Osteocyte (in vitro differentiated cells): Measurements from ENCODE around the gene JAM3. TPM values are rescaled to one million over a fixed set of nuclear protein-coding genes. Genes with fewer than 3 reads are reported as not detected.

Experiments used
- DNase-seq: peaks from one replicate; pipeline ENCODE4 v3.0.0; 2021; ENCODE audit warnings: mixed read lengths; ENCODE audit not compliant: unreplicated experiment; ENCODE audit errors: extremely low spot score
- H3K27ac Mint-ChIP-seq: one replicate; pipeline ENCODE4 v1.8.0; 2021; ENCODE audit warnings: mild to moderate bottlenecking, mixed read lengths; ENCODE audit not compliant: unreplicated experiment
- H3K27me3 Mint-ChIP-seq: one replicate; pipeline ENCODE4 v1.8.0; 2021; ENCODE audit warnings: mixed read lengths; ENCODE audit not compliant: unreplicated experiment
- H3K36me3 Mint-ChIP-seq: one replicate; pipeline ENCODE4 v1.8.0; 2021; ENCODE audit warnings: mixed read lengths; ENCODE audit not compliant: unreplicated experiment
- H3K4me1 Mint-ChIP-seq: one replicate; pipeline ENCODE4 v1.8.0; 2021; ENCODE audit warnings: mixed read lengths; ENCODE audit not compliant: unreplicated experiment
- H3K4me3 Mint-ChIP-seq: one replicate; pipeline ENCODE4 v1.8.0; 2021; ENCODE audit warnings: mild to moderate bottlenecking, moderate library complexity, mixed read lengths; ENCODE audit not compliant: unreplicated experiment
- H3K9me3 Mint-ChIP-seq: one replicate; pipeline ENCODE4 v1.8.0; 2021; ENCODE audit warnings: mixed read lengths; ENCODE audit not compliant: unreplicated experiment
- total RNA-seq: library from RNA; stranded (reverse); gene quantifications from 2 replicates; pipeline ENCODE4 v1.2.1, GENCODE V29; 2021
- TF ChIP-seq, protein P1 (sequence below): fragments of 200-600 bp; sonication (generic); IDR thresholded peaks from 2 replicates; pipeline ENCODE4 v1.5.0; 2021; ENCODE audit warnings: antibody characterized with exemption, mild to moderate bottlenecking, moderate library complexity

Gene JAM3
- total RNA-seq, 1 donor from 2014 or later: 177 TPM

DNA sequence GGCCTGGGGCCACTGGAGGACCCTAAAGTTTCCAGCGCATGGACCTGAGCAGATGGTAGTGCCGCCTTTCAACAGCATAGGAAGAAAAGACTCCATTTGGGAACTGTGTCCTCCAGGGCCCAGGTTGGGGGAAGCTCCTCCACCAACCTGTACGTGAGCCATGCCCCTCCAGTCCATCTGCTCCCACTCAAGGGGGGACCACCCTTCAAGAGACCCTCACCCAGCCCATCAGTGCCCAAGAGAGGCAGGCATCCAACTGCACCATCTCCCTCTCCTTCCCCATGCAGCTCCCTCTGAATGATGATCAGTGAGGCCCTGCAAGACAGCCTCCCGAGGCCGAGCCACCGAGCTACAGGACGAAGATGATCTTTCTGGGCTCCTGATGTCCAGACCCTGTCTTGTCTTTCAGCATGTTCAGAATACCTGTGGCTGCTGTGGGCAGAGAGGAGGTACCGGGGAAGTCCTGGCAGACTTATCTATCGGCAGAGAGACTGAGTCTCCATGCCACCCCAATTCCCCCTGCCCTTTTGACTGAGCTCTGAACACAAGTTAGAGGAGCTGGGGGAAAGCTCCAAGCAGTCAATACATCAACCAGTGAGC lies 25.0 kb upstream of the JAM3 start:
- no peak overlapping the region for H3K27ac Mint-ChIP-seq
- no peak for DNase-seq
- H3K36me3 Mint-ChIP-seq: no peaks in the 10 kb centered on the region
- H3K9me3 Mint-ChIP-seq: no peaks in the 10 kb centered on the region
- TF ChIP-seq, protein P1, sequence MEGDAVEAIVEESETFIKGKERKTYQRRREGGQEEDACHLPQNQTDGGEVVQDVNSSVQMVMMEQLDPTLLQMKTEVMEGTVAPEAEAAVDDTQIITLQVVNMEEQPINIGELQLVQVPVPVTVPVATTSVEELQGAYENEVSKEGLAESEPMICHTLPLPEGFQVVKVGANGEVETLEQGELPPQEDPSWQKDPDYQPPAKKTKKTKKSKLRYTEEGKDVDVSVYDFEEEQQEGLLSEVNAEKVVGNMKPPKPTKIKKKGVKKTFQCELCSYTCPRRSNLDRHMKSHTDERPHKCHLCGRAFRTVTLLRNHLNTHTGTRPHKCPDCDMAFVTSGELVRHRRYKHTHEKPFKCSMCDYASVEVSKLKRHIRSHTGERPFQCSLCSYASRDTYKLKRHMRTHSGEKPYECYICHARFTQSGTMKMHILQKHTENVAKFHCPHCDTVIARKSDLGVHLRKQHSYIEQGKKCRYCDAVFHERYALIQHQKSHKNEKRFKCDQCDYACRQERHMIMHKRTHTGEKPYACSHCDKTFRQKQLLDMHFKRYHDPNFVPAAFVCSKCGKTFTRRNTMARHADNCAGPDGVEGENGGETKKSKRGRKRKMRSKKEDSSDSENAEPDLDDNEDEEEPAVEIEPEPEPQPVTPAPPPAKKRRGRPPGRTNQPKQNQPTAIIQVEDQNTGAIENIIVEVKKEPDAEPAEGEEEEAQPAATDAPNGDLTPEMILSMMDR: no peak
- H3K27me3 Mint-ChIP-seq: no peaks in the 10 kb centered on the region
- no peak overlapping the region for H3K4me3 Mint-ChIP-seq
- H3K4me1 Mint-ChIP-seq: peaks cover 38% of the 10 kb centered on the region

DNA sequence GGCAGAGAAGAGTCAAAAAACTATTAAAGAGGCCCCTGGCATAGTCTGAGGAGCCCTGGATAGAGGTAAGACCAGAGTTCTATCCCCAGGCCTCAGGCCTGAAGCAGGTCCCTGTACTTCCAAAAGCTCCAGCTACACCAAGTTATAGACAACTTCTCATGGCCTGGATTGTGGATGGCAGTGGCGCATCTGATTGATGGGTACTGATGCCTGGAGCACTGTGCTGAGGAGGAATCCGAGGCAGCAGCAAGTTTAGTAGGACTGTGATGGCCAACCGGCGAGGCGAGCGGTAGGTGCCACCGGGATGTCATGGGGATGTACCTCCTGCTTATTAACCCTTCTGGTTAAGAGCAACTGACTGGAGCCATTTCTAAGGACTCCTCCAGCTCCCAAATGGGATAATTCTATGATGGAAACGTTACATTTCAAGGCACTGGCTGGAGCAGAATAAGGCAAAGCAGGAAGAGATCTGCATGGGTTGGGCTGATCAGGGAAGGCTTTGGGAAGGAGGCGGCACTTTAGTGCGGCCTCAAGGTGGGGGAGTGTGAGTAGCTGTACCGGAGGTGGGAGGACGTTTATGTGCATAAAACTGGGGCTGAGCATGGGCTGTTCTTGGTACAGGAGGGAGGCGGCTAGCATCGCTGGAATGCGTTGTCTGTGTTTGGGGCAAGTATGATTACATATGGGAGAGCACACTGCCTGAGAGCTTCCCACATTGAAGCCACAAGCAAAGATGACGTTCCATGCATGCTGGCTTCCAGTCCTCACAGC lies 24.2 kb upstream of the JAM3 start:
- Mint-ChIP-seq H3K27me3 (no peaks in the 10 kb centered on the region), H3K4me3 (no peak overlapping the region), H3K36me3 (no peaks in the 10 kb centered on the region), H3K27ac (no peak overlapping the region), H3K9me3 (no peaks in the 10 kb centered on the region), H3K4me1 (peaks cover 33% of the 10 kb centered on the region)
- TF ChIP-seq, protein P1: no peak
- no peak for DNase-seq

DNA sequence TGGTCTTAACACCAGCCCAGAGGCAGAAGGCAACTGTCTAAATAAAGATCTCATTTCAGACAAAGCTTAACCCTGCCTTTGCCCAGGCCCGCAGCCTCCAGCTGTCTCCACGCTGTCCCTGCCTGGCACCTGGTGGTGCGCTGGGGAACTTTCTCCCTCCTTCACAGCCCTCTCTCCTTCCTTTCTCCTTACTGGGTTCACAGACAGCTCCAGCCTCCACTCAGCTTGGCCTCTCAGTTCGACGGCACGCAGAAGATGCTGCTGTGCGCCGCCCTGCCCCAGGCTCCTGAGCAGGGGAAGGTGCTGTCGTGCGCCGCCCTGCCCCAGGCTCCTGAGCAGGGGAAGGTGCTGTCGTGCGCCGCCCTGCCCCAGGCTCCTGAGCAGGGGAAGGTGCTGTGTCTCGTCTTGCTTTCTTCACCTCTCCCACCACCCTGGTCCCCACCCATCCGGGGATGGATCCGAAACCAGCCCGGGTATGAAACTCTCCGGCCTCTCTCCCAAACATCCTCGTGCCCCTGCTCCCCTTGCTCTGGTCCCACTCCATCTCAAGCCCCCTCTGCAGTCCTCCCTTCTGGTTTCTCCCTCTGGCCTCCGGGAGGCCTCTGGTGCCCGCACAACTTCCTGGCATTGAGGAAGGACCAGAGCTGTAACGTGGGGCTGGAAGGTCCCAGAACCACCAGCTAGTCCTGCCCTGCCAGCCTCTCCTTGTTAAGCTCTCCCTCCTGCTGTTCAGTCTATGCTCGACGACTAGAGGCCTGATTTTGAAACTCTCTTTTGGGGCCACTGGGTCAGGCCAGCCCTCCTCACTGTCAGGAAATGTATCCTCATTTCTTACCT lies 22.9 kb upstream of the JAM3 start:
- Mint-ChIP-seq H3K27me3 (peaks cover 2% of the 10 kb centered on the region), H3K36me3 (no peaks in the 10 kb centered on the region), H3K4me3 (no peak overlapping the region), H3K27ac (no peak overlapping the region), H3K9me3 (no peaks in the 10 kb centered on the region), H3K4me1 (peaks cover 35% of the 10 kb centered on the region)
- DNase-seq: no peak
- TF ChIP-seq, protein P1: peak; percentile 43

DNA sequence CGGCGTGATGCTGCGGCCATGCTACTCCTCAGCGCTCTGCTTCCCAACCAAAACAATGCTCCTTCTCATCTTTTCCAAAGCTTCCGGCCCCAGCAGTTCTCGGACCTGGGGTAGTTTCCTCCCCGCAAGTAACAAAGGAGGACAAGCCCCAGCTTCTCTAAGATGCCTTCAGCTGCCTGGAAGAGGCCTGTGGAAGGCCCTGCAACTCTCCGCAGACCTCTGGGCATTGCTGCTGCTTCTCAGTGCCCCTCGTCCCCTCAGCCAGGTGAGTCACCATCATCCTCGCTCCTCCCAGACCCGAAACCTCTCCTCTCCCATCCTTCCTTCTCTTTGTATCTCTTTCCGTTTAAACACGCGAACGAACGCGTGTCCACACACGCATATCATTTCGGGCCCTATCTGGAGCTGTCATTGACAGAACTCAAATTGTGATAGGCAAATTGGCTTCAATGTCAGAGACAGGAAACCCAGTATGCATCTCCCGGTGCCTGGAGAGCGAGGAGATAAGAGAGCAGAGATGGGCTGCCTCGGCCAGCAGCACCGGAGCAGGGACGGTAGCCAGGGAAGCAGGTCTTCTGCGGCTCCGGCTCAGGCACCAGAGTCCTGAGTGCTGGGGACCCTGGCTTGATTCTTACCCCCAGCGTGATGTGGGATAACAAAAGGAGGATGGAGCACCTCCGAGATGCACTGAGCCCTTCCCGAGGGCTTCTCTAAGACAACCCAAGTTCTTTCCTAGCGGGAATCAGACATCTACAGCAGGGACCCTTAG lies 22.0 kb upstream of the JAM3 start:
- Mint-ChIP-seq H3K27me3 (peaks cover 2% of the 10 kb centered on the region), H3K4me1 (peaks cover 31% of the 10 kb centered on the region), H3K4me3 (no peak overlapping the region), H3K27ac (no peak overlapping the region), H3K36me3 (no peaks in the 10 kb centered on the region), H3K9me3 (no peaks in the 10 kb centered on the region)
- no peak for DNase-seq
- TF ChIP-seq, protein P1: no peak
